ENCODE results near the gene INO80D.
"Not testable (repeated sequence)": the region's sequence is repeated elsewhere in the genome, so short reads cannot be mapped to it uniquely, and the experiment has no call there.

Gene INO80D

GRCh38 chr2:206085742-206086445, at the start of gene INO80D:
TSS of gene INO80D (minus strand) at chr2:206086174. CDS start at chr2:206063016, 23,158 bp downstream.
- peak; percentile 80 for DNase-seq (ENCODE audit: low spot score)

- peak; percentile 26 for DNase-seq (ENCODE audit: low spot score)
These were observed 41.7 kb upstream of the INO80D start for GRCh38 chr2:206127656-206128055.

GRCh38 chr2:206125901-206126300, 39.9 kb upstream of the INO80D start:
- no peak for DNase-seq (ENCODE audit: low spot score)

- not testable (repeated sequence) for DNase-seq (ENCODE audit: low spot score)
These were observed 36.6 kb upstream of the INO80D start for GRCh38 chr2:206122569-206122968.

GRCh38 chr2:206116278-206116677, 30.3 kb upstream of the INO80D start:
- no peak for DNase-seq (ENCODE audit: low spot score)

GRCh38 chr2:206115026-206115578, 29.1 kb upstream of the INO80D start:
- DNase-seq (ENCODE audit: low spot score) = no peak

GRCh38 chr2:206112846-206113547, 27.0 kb upstream of the INO80D start:
- DNase-seq (ENCODE audit: low spot score) = no peak

GRCh38 chr2:206112108-206112507, 26.1 kb upstream of the INO80D start:
- no peak for DNase-seq (ENCODE audit: low spot score)

GRCh38 chr2:206108713-206109112, 22.7 kb upstream of the INO80D start:
- no peak for DNase-seq (ENCODE audit: low spot score)

- no peak for DNase-seq (ENCODE audit: low spot score)
These were observed 19.6 kb upstream of the INO80D start for GRCh38 chr2:206105541-206105940.

- DNase-seq (ENCODE audit: low spot score) = no peak
These were observed 19.1 kb upstream of the INO80D start for GRCh38 chr2:206105038-206105437.

- DNase-seq (ENCODE audit: low spot score) = not testable (repeated sequence)
These were observed 12.9 kb upstream of the INO80D start for GRCh38 chr2:206098872-206099271.

- no peak for DNase-seq (ENCODE audit: low spot score)
These were observed 12.5 kb upstream of the INO80D start for GRCh38 chr2:206098471-206098870.

- DNase-seq (ENCODE audit: low spot score) = no peak
These were observed 10.9 kb upstream of the INO80D start for GRCh38 chr2:206096876-206097275.

- no peak for DNase-seq (ENCODE audit: low spot score)
These were observed 9.8 kb upstream of the INO80D start for GRCh38 chr2:206095536-206096332.

- DNase-seq (ENCODE audit: low spot score) = no peak
These were observed 6.3 kb upstream of the INO80D start for GRCh38 chr2:206092297-206092696.

- DNase-seq (ENCODE audit: low spot score) = no peak
These were observed 2.3 kb upstream of the INO80D start for GRCh38 chr2:206088248-206088647.

- DNase-seq (ENCODE audit: low spot score) = no peak
These were observed 859 bp upstream of the INO80D start for GRCh38 chr2:206086716-206087350.

- peak; percentile 70 for DNase-seq (ENCODE audit: low spot score)
These were observed 868 bp downstream of the INO80D start for GRCh38 chr2:206084870-206085741.

- DNase-seq (ENCODE audit: low spot score) = peak; percentile 47
These were observed 1.5 kb downstream of the INO80D start for GRCh38 chr2:206084439-206084869.
